Right renal cortex interstitium (tissue), 3 donors: ENCODE results near the gene CD58. TPM values are rescaled to one million over a fixed set of nuclear protein-coding genes. Genes with fewer than 3 reads are reported as not detected.
"Not testable (repeated sequence)": the region's sequence is repeated elsewhere in the genome, so short reads cannot be mapped to it uniquely, and the experiment has no call there.

Experiments used
- DNase-seq, 3 donors: peaks; one replicate each; pipeline ENCODE4 v3.0.0-alpha.2; 2013; ENCODE audit warnings: low read depth in 3 of 3, low spot score in 2 of 3
- polyA plus RNA-seq, 3 donors: library from polyadenylated mRNA; unstranded; fragments of 120-200 nt; gene quantifications; one replicate each; pipeline ENCODE4 v1.2.1, GENCODE V29; 2013; ENCODE audit not compliant: insufficient read length in 3 of 3

Gene CD58, protein sequence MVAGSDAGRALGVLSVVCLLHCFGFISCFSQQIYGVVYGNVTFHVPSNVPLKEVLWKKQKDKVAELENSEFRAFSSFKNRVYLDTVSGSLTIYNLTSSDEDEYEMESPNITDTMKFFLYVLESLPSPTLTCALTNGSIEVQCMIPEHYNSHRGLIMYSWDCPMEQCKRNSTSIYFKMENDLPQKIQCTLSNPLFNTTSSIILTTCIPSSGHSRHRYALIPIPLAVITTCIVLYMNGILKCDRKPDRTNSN
- polyA plus RNA-seq, result 10 to 100 TPM; 16.8 to 17.7 (median 17.7) TPM

- peak; percentile 50 to 62 (median 61) for DNase-seq
Observed at GRCh38 chr1:116570358-116571214, at the start of gene CD58. Gene CD58 (minus strand): TSS chr1:116571026. CDS start chr1:116570972, 54 bp downstream.

GRCh38 chr1:116620392-116620791, 49.6 kb upstream of the CD58 start:
- DNase-seq, result not testable (repeated sequence)

DNA sequence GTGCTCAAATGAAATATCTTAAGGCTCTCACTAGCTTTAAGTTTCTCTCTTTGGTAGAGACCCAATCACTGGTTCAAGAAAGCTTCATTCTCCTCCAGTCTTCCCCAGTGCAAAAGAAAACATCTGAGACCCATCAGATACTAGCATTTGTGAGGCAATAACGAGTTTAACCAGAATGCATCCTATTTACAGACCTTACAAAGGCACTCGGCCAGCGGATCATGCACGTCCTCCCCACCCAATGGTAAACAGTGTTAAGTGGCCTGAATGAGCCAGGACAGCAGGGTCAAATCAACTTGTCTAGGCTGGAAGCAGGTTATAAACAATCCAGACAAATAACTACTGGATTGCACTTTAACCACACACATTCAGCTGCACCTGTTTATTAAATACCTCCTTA, 48.3 kb upstream of the CD58 start:
- not testable (repeated sequence) for DNase-seq

GRCh38 chr1:116617808-116618207, 47.0 kb upstream of the CD58 start:
- not testable (repeated sequence) for DNase-seq

- DNase-seq, result not testable (repeated sequence)
Observed at GRCh38 chr1:116613825-116614224, 43.0 kb upstream of the CD58 start.

DNA sequence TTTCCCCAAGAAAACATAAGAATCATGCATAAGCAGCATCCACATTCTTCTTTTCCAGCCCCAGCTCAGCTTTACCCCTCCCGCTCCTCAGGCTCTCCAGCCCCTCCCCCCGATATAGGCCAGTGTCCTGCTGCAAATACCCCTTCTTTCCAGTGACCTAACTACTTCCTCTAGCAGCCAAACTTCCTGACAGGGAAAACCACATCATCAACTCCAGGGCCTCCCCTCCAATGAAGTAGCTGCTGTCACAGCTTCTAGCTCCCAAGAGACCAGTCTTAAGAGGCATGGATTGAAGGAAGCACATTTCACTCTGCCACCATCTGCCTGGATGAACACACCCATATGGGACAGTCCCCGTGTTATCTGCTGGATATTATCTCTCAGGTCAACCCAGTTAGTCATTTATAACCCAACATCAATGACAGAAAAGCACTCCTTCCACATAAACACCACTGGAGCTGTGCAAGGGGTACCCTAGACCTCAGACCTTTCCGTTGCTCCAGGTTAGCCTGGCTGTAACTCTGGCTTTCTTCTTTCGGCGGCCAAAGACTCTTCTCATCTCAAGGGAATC, 39.1 kb upstream of the CD58 start:
- not testable (repeated sequence) for DNase-seq

GRCh38 chr1:116608841-116609240, 38.0 kb upstream of the CD58 start:
- DNase-seq, result not testable (repeated sequence)

- DNase-seq, result not testable (repeated sequence)
Observed at GRCh38 chr1:116608151-116608550, 37.3 kb upstream of the CD58 start.

DNA sequence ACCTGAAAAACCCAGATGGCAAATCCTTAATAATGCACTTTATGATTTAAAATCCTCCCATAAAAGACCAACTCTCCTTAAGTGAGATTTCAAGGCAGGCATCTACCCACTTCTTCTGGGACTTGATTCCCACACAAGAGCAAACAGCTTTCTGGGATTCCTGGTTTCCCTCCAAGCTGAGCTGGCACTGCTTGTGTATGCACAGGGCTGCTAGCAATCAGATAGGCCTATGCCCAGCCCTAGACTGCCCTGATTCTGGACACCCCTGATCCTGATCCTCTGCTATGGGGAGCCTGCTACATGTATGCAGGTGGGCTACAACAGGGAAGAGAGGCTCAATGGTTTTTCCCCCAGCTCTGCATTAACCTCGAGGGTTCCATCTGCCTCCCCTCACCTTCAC, 36.6 kb upstream of the CD58 start:
- not testable (repeated sequence) for DNase-seq

DNA sequence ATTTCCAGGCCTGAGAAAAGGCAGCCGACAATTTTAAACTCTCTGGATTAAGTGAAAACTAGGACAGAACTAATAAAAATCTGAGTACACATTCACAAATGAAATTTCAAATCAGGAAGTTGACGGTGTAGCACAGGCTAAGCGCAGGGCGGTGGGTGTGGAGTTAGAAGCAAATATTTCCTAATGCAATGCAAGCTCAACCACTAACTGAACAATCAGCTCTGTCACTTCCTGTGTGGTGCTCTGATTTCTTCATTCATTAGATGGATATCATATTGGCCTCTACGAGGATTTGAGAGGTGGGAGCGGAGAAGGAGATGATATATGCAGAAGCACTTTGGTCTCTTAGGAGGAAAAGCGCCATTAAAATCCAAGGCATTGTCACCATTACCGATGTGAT, 35.2 kb upstream of the CD58 start:
- DNase-seq, result not testable (repeated sequence)

- DNase-seq, result no peak
Observed at GRCh38 chr1:116605315-116605714, 34.5 kb upstream of the CD58 start.

DNA sequence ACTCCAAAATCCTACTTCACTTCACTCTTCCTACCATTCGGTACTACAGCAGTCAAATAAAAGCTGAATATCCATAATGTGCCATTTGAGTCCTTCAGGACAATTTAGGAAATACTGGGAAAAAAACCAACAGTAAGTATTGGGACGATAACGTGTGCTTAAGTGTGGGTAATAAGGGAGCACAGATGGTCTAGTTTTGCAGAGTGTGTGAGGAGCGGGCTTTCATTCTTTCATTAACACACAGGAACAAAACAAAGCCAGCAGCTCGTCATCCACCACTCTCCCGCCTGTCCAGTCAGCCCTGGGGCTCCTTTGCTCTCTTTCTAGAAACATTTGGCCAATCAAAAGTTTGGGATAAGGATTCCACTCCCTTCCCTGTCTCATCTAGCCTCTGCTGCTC, 33.6 kb upstream of the CD58 start:
- not testable (repeated sequence) for DNase-seq

GRCh38 chr1:116603646-116604045, 32.8 kb upstream of the CD58 start:
- not testable (repeated sequence) for DNase-seq

GRCh38 chr1:116599369-116599768, 28.5 kb upstream of the CD58 start:
- DNase-seq, result not testable (repeated sequence)

GRCh38 chr1:116598420-116599036, 27.7 kb upstream of the CD58 start:
- not testable (repeated sequence) for DNase-seq

DNA sequence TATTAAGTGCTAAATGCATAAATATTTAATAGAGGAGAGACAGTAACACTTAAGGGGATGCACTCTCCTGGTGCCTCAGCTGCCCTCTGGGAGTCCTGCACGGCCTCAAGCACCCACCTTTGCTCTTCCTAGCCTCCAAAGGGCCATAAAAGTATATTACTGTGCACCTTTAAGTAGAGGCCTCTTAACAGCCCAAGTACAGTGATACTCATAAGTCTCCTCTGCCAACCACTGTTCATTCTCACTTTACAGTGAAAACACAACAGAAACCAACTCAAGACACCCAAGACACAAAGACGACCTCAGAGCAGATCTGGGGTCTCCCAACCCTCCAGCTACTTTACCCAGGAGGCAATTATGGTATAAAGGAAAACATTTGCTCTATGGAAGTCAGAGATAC, 26.6 kb upstream of the CD58 start:
- DNase-seq, result not testable (repeated sequence)

DNA sequence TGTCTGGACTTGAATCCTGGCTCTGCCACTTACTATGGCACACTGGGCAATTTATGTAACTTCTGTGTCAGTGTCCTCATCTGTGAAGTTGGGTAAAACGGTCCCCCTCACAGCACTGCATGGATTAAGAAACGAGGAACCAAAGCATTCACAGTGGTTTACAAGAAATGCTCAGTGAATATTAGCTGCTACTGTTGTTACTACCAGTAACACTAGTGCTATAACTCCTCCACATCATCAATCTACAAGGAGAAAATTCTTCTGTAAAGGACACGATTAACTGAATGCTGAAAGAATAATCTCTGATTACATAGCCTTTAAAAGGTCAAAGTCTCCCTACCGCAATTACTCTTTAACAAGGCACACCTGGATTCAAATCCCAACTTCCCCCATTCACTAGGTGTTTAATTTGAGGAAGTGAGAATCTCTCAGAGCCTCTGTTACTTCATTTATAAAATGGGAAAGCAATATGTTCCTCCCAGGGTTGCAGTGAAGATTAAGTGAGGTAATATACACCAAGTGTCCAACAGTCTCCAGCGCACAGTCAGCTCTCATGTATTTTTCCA, 26.0 kb upstream of the CD58 start:
- not testable (repeated sequence) for DNase-seq

GRCh38 chr1:116595946-116596741, 25.3 kb upstream of the CD58 start:
- DNase-seq, result not testable (repeated sequence)

DNA sequence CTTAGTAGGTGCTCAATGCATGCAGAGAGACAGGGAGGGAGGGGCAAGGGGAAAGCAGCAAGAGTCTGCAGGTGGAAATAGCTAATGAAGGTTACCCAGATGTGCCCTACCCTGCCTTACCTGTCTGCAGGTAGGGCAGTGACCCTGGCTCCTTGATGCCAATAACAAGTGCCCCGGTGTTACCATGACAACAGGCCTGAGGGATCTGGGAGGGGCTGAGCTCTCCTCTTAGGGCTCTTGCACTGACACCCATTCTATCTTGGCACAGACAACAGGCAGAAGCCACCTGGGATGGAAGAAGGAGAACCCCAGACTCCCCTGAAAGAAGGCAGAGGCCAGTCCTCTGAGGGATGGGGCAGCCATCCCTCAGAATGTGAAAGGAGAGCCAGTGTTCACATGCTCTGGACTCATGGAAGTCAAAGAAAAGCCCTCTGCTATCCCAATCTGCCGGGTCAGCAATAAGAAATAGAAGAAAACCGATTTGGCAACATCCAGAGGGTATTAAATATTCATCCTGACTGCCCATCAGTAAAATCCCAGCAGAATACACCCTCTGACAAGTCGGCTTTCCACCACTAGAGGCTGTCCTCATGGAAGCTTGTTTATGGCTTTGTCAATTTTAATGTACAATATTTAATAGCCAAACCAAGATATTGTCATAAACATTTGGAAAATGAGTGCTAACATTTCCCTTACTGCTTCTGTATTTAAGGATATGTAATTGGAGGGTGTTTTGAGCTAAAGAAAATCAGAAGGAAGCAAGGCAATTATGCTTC, 24.4 kb upstream of the CD58 start:
- not testable (repeated sequence) for DNase-seq
